Placental pericyte (primary cell): ENCODE data around the gene SH2D4B. TPM values are rescaled to one million over a fixed set of nuclear protein-coding genes. Genes with fewer than 3 reads are reported as not detected.

ENCODE experiments used
- total RNA-seq: library from RNA; depleted of rRNA; stranded (reverse); fragments of >200 nt; gene quantifications from 2 replicates; pipeline ENCODE4 v1.2.3, GENCODE V29; 2012

The SH2D4B gene
- 0.22 and 0.29 TPM in 2 replicates for total RNA-seq

GRCh38 chr10:80537736-80538480, at the start of gene SH2D4B:
Gene SH2D4B, plus strand, starts transcription at chr10:80537902. Its CDS starts 430 bp downstream, at chr10:80538332.

Other genes with a start within 250 kb of the SH2D4B start
- gene MAT1A, start 248.2 kb upstream of the SH2D4B start, total RNA-seq: not detected in 2 replicates
- not detected in 2 replicates for gene DYDC1, start 181.1 kb upstream of the SH2D4B start, total RNA-seq
- not detected in 2 replicates for gene DYDC2, start 181.1 kb upstream of the SH2D4B start, total RNA-seq
- 33.0 and 49.4 TPM in 2 replicates for gene PRXL2A, start 129.4 kb upstream of the SH2D4B start, total RNA-seq
- 91.0 and 146 TPM in 2 replicates for gene TSPAN14, start 83.6 kb upstream of the SH2D4B start, total RNA-seq